Eye (tissue), 1 donor: ENCODE data around the gene CLPTM1L.

Experiments used
- DNase-seq: peaks from one replicate; pipeline ENCODE4 v3.0.0-alpha.2; 2015

Gene CLPTM1L

GRCh38 chr5:1325191-1325741, 19.6 kb downstream of the CLPTM1L start:
- DNase-seq = no peak

- no peak for DNase-seq
Observed at GRCh38 chr5:1324719-1325190, 20.1 kb downstream of the CLPTM1L start.

- no peak for DNase-seq
Observed at GRCh38 chr5:1324301-1324700, 20.6 kb downstream of the CLPTM1L start.

- no peak for DNase-seq
Observed at GRCh38 chr5:1323803-1324173, 21.1 kb downstream of the CLPTM1L start.

- no peak for DNase-seq
Observed at GRCh38 chr5:1322955-1323802, 21.7 kb downstream of the CLPTM1L start.

- DNase-seq = no peak
Observed at GRCh38 chr5:1322036-1322900, 22.6 kb downstream of the CLPTM1L start.

GRCh38 chr5:1321576-1321975, 23.3 kb downstream of the CLPTM1L start:
- DNase-seq = no peak

- DNase-seq = no peak
Observed at GRCh38 chr5:1320436-1321344, 24.2 kb downstream of the CLPTM1L start.

GRCh38 chr5:1319436-1320256, 25.3 kb downstream of the CLPTM1L start:
- DNase-seq = no peak

GRCh38 chr5:1318659-1319251, 26.1 kb downstream of the CLPTM1L start:
- no peak for DNase-seq

GRCh38 chr5:1317921-1318565, 26.9 kb downstream of the CLPTM1L start:
- no peak for DNase-seq

- DNase-seq = no peak
Observed at GRCh38 chr5:1316588-1317340, 28.1 kb downstream of the CLPTM1L start.

GRCh38 chr5:1315709-1316587, 29.0 kb downstream of the CLPTM1L start:
- DNase-seq = no peak

- DNase-seq = no peak
Observed at GRCh38 chr5:1315018-1315708, 29.7 kb downstream of the CLPTM1L start.

GRCh38 chr5:1314564-1314982, 30.3 kb downstream of the CLPTM1L start:
- no peak for DNase-seq

GRCh38 chr5:1312993-1313833, 31.7 kb downstream of the CLPTM1L start:
- no peak for DNase-seq

GRCh38 chr5:1312206-1312605, 32.7 kb downstream of the CLPTM1L start:
- DNase-seq = no peak
